Nephron (organoid): ENCODE results near the gene DUS2.
"Not testable (repeated sequence)": the region's sequence is repeated elsewhere in the genome, so short reads cannot be mapped to it uniquely, and the experiment has no call there.

ENCODE experiments used
- H3K27ac Mint-ChIP-seq, 3 experiments: 2 replicates each; pipeline ENCODE4 v1.8.0; 2020; ENCODE audit warnings: mixed read lengths in 3 of 3, mild to moderate bottlenecking in 2 of 3, moderate library complexity in 1 of 3
- H3K27me3 Mint-ChIP-seq: 2 replicates; pipeline ENCODE4 v1.8.0; 2021; ENCODE audit warnings: low read depth, mild to moderate bottlenecking, moderate library complexity, mixed read lengths
- H3K36me3 Mint-ChIP-seq: 2 replicates; pipeline ENCODE4 v1.8.0; 2020; ENCODE audit warnings: low read depth, mixed read lengths
- H3K4me1 Mint-ChIP-seq: 2 replicates; pipeline ENCODE4 v1.8.0; 2020; ENCODE audit warnings: mixed read lengths
- H3K4me3 Mint-ChIP-seq, 3 experiments: 2 replicates each; pipeline ENCODE4 v1.8.0; 2020; ENCODE audit warnings: mild to moderate bottlenecking in 3 of 3, mixed read lengths in 3 of 3, moderate library complexity in 2 of 3
- H3K9me3 Mint-ChIP-seq: 2 replicates; pipeline ENCODE4 v1.8.0; 2020; ENCODE audit warnings: mixed read lengths
- TF ChIP-seq, protein P1 (sequence below), 3 experiments: fragments of 200-600 bp; sonication (generic); IDR thresholded peaks; one replicate each; pipeline ENCODE4 v1.5.0; 2021; ENCODE audit warnings: antibody characterized with exemption in 3 of 3; ENCODE audit not compliant: unreplicated experiment in 3 of 3

Gene DUS2

DNA sequence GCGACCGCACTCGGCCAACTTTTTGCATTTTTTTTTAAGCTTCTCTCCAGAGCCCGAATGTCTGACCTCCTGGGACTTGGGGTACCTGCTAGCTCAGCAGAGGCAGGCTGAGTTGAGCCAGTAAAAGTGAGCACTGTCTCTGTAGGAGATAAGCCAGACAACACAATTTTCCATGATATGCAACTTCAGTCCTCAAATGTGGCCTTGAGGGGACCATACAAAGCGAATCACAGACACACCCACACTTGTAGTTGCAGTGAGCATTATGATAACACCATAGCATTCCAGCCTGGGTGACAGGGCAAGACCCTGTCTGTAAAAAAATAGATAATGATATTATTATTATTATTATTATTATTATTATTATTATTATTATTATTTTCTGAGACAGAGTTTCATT, 26.4 kb upstream of the DUS2 start:
- H3K4me3 Mint-ChIP-seq, result no peak overlapping the region
- H3K9me3 Mint-ChIP-seq, result no peaks in the 10 kb centered on the region
- H3K4me1 Mint-ChIP-seq, result no peaks in the 10 kb centered on the region
- peaks cover 7% of the 10 kb centered on the region for H3K27me3 Mint-ChIP-seq
- TF ChIP-seq, protein P1, sequence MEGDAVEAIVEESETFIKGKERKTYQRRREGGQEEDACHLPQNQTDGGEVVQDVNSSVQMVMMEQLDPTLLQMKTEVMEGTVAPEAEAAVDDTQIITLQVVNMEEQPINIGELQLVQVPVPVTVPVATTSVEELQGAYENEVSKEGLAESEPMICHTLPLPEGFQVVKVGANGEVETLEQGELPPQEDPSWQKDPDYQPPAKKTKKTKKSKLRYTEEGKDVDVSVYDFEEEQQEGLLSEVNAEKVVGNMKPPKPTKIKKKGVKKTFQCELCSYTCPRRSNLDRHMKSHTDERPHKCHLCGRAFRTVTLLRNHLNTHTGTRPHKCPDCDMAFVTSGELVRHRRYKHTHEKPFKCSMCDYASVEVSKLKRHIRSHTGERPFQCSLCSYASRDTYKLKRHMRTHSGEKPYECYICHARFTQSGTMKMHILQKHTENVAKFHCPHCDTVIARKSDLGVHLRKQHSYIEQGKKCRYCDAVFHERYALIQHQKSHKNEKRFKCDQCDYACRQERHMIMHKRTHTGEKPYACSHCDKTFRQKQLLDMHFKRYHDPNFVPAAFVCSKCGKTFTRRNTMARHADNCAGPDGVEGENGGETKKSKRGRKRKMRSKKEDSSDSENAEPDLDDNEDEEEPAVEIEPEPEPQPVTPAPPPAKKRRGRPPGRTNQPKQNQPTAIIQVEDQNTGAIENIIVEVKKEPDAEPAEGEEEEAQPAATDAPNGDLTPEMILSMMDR (IDR thresholded peaks at IDR 0.05; ENCODE audit: unreplicated experiment in 3 of 3), result no peak
- H3K36me3 Mint-ChIP-seq, result no peaks in the 10 kb centered on the region
- no peak overlapping the region for H3K27ac Mint-ChIP-seq

DNA sequence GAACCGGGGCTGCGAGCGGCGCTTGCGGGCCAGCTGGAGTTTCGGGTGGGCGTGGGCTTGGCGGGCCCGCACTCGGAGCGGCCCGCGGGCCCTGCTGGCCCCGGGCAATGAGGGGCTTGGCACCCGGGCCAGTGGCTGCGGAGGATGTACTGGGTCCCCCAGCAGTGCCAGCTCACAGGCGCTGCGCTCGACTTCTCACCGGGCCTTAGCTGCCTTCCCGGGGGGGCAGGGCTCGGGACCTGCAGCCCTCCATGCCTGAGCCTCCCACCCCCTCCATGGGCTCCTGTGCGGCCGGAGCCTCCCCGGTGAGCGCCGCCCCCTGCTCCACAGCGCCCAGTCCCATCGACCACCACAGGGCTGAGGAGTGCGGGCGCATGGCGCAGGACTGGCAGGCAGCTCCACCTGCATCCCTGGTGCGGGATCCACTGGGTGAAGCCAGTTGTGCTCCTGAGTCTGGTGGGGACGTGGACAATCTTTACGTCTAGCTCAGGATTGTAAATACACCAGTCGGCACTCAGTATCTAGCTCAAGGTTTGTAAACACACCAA, 24.8 kb upstream of the DUS2 start:
- H3K27me3 Mint-ChIP-seq, H3K9me3 Mint-ChIP-seq, H3K27ac Mint-ChIP-seq, H3K4me1 Mint-ChIP-seq, H3K4me3 Mint-ChIP-seq, H3K36me3 Mint-ChIP-seq: not testable (repeated sequence)

DNA sequence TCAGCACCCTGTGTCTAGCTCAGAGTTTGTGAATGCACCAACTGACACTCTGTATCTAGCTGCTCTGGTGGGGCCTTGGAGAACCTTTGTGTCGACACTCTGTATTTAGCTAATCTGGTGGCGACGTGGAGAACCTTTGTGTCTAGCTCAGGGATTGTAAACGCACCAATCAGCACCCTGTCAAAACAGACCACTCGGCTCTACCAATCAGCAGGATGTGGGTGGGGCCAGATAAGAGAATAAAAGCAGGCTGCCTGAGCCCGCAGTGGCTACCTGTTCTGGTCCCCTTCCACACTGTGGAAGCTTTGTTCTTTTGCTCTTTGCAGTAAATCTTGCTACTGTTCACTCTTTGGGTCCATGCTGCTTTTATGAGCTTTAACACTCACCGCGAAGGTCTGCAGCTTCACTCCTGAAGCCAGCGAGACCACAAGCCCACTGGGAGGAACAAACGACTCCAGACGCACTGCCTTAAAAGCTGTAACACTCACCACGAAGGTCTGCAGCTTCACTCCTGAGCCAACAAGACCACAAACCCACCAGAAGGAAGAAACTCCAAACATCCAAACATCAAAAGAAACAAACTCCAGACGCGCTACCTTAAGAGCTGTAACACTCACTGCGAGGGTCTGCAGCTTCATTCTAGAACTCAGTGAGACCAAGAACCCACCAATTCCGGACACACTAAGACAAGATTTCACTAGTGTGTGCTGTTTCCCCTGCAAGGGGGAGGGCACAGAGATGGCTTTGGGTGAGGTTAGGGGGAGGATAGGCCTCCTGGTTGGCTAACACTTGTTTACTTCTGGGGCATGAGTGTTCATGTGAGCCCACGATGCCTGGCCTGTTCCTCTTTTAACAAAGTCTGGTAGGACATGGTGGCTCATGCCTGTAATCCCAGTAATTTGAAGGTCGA, 24.1 kb upstream of the DUS2 start, which contains the start of gene DPEP2:
Gene DPEP2, minus strand, starts transcription at position 706 of the 910 bp plus-strand sequence. CDS start 6,272 bp downstream, outside the sequence.
- not testable (repeated sequence) for H3K9me3 Mint-ChIP-seq, H3K4me3 Mint-ChIP-seq, H3K4me1 Mint-ChIP-seq, H3K36me3 Mint-ChIP-seq, H3K27me3 Mint-ChIP-seq, H3K27ac Mint-ChIP-seq

- TF ChIP-seq, protein P1 (IDR thresholded peaks at IDR 0.05; ENCODE audit: unreplicated experiment in 3 of 3), result no peak
- H3K27me3 Mint-ChIP-seq, result peaks cover 5% of the 10 kb centered on the region
- H3K27ac Mint-ChIP-seq, result no peak overlapping the region
- no peaks in the 10 kb centered on the region for H3K36me3 Mint-ChIP-seq
- H3K9me3 Mint-ChIP-seq, result no peaks in the 10 kb centered on the region
- H3K4me3 Mint-ChIP-seq, result no peak overlapping the region
- no peaks in the 10 kb centered on the region for H3K4me1 Mint-ChIP-seq
Observed at GRCh38 chr16:67999985-68000384, 23.1 kb upstream of the DUS2 start.

GRCh38 chr16:68000450-68000849, 22.6 kb upstream of the DUS2 start:
- Mint-ChIP-seq H3K4me1 (no peaks in the 10 kb centered on the region), H3K36me3 (no peaks in the 10 kb centered on the region), H3K9me3 (no peaks in the 10 kb centered on the region), H3K4me3 (no peak overlapping the region), H3K27ac (no peak overlapping the region), H3K27me3 (peaks cover 3% of the 10 kb centered on the region)
- TF ChIP-seq, protein P1 (IDR thresholded peaks at IDR 0.05; ENCODE audit: unreplicated experiment in 3 of 3), result no peak

- Mint-ChIP-seq H3K4me3 (no peak overlapping the region), H3K36me3 (no peaks in the 10 kb centered on the region), H3K27me3 (peaks cover 4% of the 10 kb centered on the region), H3K9me3 (no peaks in the 10 kb centered on the region), H3K27ac (no peak overlapping the region), H3K4me1 (no peaks in the 10 kb centered on the region)
- TF ChIP-seq, protein P1 (IDR thresholded peaks at IDR 0.05; ENCODE audit: unreplicated experiment in 3 of 3), result no peak
Observed at GRCh38 chr16:68003031-68003430, 20.1 kb upstream of the DUS2 start.

- TF ChIP-seq, protein P1 (IDR thresholded peaks at IDR 0.05; ENCODE audit: unreplicated experiment in 3 of 3), result no peak
- no peaks in the 10 kb centered on the region for H3K36me3 Mint-ChIP-seq
- H3K4me1 Mint-ChIP-seq, result peaks cover 6% of the 10 kb centered on the region
- no peaks in the 10 kb centered on the region for H3K9me3 Mint-ChIP-seq
- H3K27ac Mint-ChIP-seq, result no peak overlapping the region
- H3K27me3 Mint-ChIP-seq, result peaks cover 4% of the 10 kb centered on the region
- no peak overlapping the region for H3K4me3 Mint-ChIP-seq
Observed at GRCh38 chr16:68005211-68005610, 17.9 kb upstream of the DUS2 start.
